Measurements from ENCODE around the gene NTHL1. TPM values are rescaled to one million over a fixed set of nuclear protein-coding genes. Genes with fewer than 3 reads are reported as not detected.

NTHL1 gene
- total RNA-seq, 4 donors from 2014 or later, result 6.1 to 38.7 (median 25.0) TPM

GRCh38 chr16:2081201-2082084, 33.8 kb upstream of the NTHL1 start:
- Histone ChIP-seq H3K4me3 (replicated peaks in 1 of 3) (no peak overlapping the region), H3K27ac (no peak overlapping the region), H3K36me3 (peaks cover 50 to 67% of the 10 kb centered on the region in 2 donors), H3K27me3 (no peaks in the 10 kb centered on the region), H3K4me1 (no peaks in the 10 kb centered on the region), H3K9me3 (no peaks in the 10 kb centered on the region)
- no peak for DNase-seq
- intact Hi-C loops (cut with DNase I), result no loop called here
- 91 to 92% methylated on average over 22 to 33 of the region's 35 CpGs for WGBS, 2 donors
- TF ChIP-seq POLR2A (IDR thresholded peaks at IDR 0.05) (no peak), CTCF (IDR thresholded peaks at IDR 0.05) (no peak)

- no peak for DNase-seq
- H3K4me1 ChIP-seq, result no peaks in the 10 kb centered on the region
- H3K36me3 ChIP-seq, result peaks cover 48 to 71% of the 10 kb centered on the region in 2 donors
- WGBS, 2 donors, result 90 to 93% methylated on average over 8 to 9 of the region's 16 CpGs
- H3K9me3 ChIP-seq, result no peaks in the 10 kb centered on the region
- no peak overlapping the region for H3K4me3 ChIP-seq (replicated peaks in 1 of 3)
- H3K27ac ChIP-seq, result no peak overlapping the region
- no peaks in the 10 kb centered on the region for H3K27me3 ChIP-seq
- TF ChIP-seq POLR2A (IDR thresholded peaks at IDR 0.05) (no peak), CTCF (IDR thresholded peaks at IDR 0.05) (no peak)
- intact Hi-C loops (cut with DNase I), result no loop called here
These were observed 32.4 kb upstream of the NTHL1 start for GRCh38 chr16:2079991-2080390.

GRCh38 chr16:2079311-2079800, 31.7 kb upstream of the NTHL1 start:
- H3K4me1 ChIP-seq, result no peaks in the 10 kb centered on the region
- no peak for DNase-seq
- intact Hi-C loops (cut with DNase I), result no loop called here
- no peaks in the 10 kb centered on the region for H3K9me3 ChIP-seq
- peaks cover 44 to 69% of the 10 kb centered on the region in 2 donors for H3K36me3 ChIP-seq
- no peak for TF ChIP-seq POLR2A (IDR thresholded peaks at IDR 0.05)
- no peak for TF ChIP-seq CTCF (IDR thresholded peaks at IDR 0.05)
- H3K4me3 ChIP-seq (replicated peaks in 1 of 3), result no peak overlapping the region
- H3K27ac ChIP-seq, result no peak overlapping the region
- H3K27me3 ChIP-seq, result no peaks in the 10 kb centered on the region
- WGBS, 2 donors, result 95 to 96% methylated on average over 13 to 14 of the region's 30 CpGs

GRCh38 chr16:2078691-2079090, 31.1 kb upstream of the NTHL1 start:
- no peaks in the 10 kb centered on the region for H3K27me3 ChIP-seq
- WGBS, 2 donors, result 96 to 99% methylated on average over 16 to 20 of the region's 23 CpGs
- TF ChIP-seq CTCF (IDR thresholded peaks at IDR 0.05), result no peak
- peaks cover 0 to 2% of the 10 kb centered on the region in 2 donors for H3K4me1 ChIP-seq
- no peak overlapping the region for H3K4me3 ChIP-seq (replicated peaks in 1 of 3)
- no peaks in the 10 kb centered on the region for H3K9me3 ChIP-seq
- intact Hi-C loops (cut with DNase I), result no loop called here
- peaks cover 49 to 70% of the 10 kb centered on the region in 2 donors for H3K36me3 ChIP-seq
- no peak overlapping the region for H3K27ac ChIP-seq
- no peak for DNase-seq

- Histone ChIP-seq H3K36me3 (peaks cover 49 to 65% of the 10 kb centered on the region in 2 donors), H3K9me3 (no peaks in the 10 kb centered on the region), H3K27me3 (no peaks in the 10 kb centered on the region), H3K27ac (no peak overlapping the region), H3K4me3 (replicated peaks in 1 of 3) (no peak overlapping the region), H3K4me1 (peaks cover 3 to 8% of the 10 kb centered on the region in 2 donors)
- TF ChIP-seq POLR2A (IDR thresholded peaks at IDR 0.05), result no peak
- no peak for TF ChIP-seq CTCF (IDR thresholded peaks at IDR 0.05)
- no peak for DNase-seq
- intact Hi-C loops (cut with DNase I), result no loop called here
- 92 to 95% methylated on average over 2 to 7 of the region's 7 CpGs for WGBS, 2 donors
These were observed 30.5 kb upstream of the NTHL1 start for GRCh38 chr16:2078096-2078495.
